Lower leg skin (tissue), 3 donors: ENCODE results near the gene GNB1L.

Experiments
- POLR2A ChIP-seq, 2 donors: fragments of 450-650 bp; IDR thresholded peaks; one replicate each; pipeline ENCODE4 v1.6.1; 2016 to 2017; ENCODE audit warnings: antibody characterized with exemption in 2 of 2, mild to moderate bottlenecking in 1 of 2, moderate library complexity in 1 of 2
- TF ChIP-seq, protein P1 (sequence below), 3 donors: fragments of 450-650 bp; IDR thresholded peaks; one replicate each; pipeline ENCODE4 v1.5.1; 2016; ENCODE audit warnings: antibody characterized with exemption in 3 of 3, mild to moderate bottlenecking in 3 of 3, moderate library complexity in 2 of 3

DNA sequence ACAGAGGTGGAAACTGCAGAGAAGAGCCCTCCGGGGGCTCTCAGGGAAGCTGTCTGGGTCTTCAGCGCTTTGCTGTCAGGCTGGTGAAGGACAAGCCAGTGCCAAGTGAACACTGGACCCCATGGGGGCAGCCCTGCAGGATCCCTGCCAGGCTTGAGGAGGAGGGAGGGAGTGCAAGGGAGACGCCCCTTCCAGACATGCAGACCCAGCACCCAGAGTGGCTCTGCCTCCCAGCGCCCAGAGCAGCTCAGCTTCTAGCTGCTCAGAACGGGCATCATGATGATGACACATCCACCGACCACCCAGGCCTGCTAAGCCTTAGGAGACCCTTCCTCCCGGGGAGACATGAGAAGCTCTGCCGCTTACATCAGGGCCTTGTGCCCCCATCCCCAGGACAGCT is 54.4 kb downstream of the GNB1L start:
- TF ChIP-seq, protein P1, sequence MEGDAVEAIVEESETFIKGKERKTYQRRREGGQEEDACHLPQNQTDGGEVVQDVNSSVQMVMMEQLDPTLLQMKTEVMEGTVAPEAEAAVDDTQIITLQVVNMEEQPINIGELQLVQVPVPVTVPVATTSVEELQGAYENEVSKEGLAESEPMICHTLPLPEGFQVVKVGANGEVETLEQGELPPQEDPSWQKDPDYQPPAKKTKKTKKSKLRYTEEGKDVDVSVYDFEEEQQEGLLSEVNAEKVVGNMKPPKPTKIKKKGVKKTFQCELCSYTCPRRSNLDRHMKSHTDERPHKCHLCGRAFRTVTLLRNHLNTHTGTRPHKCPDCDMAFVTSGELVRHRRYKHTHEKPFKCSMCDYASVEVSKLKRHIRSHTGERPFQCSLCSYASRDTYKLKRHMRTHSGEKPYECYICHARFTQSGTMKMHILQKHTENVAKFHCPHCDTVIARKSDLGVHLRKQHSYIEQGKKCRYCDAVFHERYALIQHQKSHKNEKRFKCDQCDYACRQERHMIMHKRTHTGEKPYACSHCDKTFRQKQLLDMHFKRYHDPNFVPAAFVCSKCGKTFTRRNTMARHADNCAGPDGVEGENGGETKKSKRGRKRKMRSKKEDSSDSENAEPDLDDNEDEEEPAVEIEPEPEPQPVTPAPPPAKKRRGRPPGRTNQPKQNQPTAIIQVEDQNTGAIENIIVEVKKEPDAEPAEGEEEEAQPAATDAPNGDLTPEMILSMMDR (IDR thresholded peaks at IDR 0.05), result no peak
- TF ChIP-seq POLR2A (IDR thresholded peaks at IDR 0.05), result no peak
